GM21529 (cell line): ENCODE measurements around the gene DHRS11.

Experiments used
- ATAC-seq: cut with Tn5 transposase; IDR thresholded peaks from one replicate; pipeline ENCODE4 v1.9.1; 2021; ENCODE audit not compliant: unreplicated experiment

Gene DHRS11

DNA sequence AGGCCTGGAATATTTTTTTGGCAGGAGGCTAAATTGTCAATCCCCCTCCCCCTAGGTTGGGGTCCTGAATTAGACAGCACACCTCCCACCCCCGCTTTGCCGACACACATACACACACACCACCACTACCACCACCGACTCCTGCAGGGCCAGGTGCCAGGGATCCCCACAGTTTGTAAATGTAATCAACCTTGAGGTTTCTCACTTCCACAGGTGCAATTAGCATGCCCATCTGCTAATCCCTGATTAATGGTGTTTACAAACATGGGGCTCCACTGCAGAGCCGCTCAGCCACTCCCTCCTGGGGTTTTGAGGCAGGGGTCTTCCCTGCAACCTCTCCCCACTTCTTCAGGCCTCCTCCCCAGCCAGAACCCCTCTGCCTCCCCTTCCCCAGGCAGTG is 21.5 kb downstream of the DHRS11 start:
- no peak for ATAC-seq

DNA sequence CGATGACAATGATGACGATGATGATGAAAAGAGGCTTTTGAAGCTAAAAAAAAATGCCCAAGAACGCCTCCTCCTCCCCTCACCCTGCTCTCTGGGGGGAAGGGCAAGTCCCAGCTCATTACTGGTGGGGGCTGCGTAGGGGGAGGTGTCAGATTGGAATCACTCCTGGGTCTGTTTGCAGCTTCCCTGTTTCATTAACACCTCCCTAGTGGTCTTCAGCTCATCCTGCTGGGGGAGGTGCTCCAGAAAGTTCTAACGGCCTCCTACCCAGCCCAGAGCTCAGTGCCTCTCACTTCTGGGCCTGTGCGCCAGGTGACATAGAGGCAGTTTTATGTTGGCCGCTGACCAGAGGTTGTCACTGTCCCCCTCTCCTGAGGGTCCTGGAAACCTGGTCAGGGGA is 22.4 kb downstream of the DHRS11 start:
- ATAC-seq: no peak

DNA sequence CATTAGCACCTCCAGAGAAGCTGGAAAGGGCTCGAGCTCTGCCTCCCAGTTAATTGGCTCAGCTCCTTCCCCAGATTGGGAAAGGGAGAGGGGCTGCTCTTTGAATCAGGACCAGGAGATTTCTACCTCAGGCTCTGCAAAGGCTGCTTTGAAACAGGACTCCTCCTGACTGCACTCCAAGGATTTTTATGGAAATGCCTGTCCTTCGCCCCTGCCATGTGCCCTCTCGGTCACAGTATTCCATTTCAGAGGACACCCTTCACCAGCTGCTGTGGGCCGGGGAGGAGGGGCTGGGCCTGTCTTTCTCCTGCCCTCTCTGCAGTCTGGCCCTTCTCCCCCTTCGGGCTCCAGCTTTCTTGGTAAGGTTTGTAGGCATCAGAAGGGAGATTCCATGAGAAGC is 23.3 kb downstream of the DHRS11 start:
- no peak for ATAC-seq

DNA sequence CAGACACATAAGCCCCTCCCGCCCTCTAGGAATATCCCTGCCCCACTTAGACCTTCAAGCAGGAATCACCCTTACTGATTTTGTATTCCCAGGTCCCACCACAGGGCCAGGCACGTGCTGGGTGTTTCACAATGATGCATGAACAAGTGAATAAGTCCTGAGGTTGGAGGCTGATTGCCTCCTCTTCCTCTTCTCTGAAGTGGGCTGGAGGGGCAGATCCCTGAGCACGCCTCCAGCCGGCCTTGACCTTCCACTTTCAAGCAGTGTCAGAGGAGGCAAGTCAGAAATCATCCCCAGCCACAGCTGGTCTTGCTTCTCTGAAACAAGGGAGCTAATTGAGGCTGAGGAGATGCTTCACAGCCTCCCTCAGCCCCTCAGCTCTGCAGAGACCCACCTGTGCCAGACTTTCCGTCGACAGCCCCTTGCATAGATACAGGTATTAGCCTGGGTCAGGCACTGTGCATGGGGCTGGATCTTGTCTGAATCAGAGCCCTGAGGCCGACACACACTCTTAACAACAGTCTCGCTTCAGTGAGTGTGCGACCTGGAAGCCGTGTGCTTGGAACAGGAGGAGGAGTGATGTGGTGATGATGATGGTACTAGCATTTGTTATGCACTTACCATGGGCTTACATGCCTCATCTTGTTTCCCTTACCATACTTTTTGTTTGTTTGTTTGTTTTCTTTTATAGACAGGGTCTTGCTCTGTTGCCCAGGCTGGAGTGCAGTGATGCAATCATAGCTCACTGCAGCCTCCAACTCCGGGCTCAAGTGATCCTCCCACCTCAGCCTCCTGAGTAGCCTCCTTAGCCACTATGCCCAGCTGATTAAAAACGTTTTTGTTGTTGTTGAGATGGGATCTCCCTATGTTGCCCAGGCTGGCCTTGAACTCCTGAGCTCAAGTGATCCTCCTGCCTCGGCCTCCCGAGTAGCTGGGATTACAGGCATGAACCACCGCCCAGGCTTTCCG is 24.7 kb downstream of the DHRS11 start:
- ATAC-seq: no peak

DNA sequence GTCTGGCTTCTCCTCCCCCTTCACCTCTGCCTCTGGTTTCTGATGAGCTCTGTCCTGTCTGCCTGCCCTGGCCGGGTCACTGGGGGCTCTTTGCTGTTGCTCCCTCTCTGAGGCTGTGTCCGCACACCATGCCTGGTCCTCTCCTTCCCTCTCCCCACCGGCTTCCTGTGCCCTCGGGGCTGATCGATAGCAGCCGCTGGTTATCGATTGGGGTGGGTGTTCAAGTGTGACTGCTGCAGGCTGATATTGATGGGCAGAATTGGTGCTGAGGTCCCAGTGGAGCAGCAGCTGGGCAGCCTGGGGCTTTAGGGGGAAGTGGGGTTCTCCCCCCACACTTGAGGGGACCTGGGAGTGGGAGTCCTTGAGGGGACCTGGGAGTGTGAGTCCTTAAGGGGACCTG is 26.1 kb downstream of the DHRS11 start:
- ATAC-seq: no peak

DNA sequence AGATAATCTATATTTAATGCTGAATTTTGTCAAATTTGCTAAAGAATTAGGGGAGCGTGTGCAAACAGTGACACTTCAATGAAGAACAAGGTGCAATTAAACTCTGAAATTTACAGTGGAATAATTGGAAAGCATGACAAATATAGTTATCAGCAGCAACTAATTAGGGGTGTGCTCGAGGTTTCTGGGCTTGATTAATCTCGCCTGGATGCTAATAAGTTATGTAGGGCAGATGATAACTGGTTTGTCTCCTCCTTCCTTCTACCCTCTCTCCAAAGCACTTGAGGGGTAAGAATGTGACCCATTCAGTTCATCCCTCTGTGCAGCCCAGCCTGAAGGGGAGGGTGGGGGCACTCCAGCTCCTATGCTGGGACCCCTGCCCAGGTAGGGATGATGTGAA is 31.6 kb downstream of the DHRS11 start:
- no peak for ATAC-seq

DNA sequence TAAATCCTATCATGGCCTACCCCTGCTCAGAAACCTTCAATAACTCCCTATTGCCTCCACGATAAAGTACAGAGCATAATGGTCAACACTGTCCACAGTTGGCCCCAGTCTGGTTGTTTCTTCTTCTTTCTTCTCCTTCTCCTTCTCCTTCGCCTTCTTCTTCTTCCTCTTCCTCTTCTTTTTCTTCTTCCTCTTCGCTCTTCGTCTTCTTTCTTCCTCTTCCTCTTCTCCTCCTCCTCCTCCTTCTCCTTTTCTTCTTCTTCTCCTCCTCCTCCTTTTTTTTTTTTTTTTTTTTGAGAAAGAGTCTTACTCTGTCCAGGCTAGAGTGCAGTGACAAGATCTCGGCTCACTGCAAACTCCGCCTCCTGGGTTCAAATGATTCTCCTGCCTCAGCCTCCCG is 33.5 kb downstream of the DHRS11 start:
- ATAC-seq: no peak

DNA sequence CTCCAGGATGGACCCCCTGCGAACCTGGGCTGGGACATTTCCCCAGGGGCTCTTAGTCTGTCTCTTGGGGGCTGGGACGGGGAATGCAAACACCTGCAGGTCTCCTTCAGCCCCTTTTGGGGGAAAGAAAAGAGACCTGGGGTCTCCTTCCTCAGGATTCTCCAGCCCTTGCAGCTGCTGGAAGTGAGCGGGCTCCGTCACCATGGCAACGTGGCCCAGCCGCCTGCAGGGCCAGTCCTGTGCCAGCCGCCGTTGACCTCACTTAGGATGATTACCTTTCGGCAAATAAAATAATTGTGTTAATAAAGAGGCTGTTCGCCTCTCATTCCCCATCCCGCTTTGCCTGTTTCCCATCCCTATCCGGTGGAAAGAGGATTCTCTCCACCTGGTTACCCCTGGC is 35.4 kb downstream of the DHRS11 start:
- ATAC-seq: no peak

DNA sequence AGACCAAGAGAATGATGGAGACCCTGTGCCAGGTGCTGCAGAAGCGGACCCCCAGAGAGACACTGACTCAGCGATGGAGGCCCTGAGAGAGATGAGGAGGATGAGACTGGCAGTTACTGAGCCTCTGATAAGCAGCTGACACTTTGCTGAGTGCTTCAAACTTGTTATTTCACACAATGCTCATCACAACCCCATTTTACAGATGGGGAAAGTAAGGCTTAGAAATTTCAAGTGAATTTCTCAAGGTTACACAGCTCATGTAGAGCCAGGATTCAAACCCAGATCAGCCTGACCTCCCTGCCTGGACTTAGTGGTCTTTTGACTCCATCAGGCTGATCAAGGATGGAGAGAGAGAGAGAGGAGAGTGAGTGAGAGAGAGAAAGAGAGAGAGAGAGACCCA is 36.9 kb downstream of the DHRS11 start:
- no peak for ATAC-seq

DNA sequence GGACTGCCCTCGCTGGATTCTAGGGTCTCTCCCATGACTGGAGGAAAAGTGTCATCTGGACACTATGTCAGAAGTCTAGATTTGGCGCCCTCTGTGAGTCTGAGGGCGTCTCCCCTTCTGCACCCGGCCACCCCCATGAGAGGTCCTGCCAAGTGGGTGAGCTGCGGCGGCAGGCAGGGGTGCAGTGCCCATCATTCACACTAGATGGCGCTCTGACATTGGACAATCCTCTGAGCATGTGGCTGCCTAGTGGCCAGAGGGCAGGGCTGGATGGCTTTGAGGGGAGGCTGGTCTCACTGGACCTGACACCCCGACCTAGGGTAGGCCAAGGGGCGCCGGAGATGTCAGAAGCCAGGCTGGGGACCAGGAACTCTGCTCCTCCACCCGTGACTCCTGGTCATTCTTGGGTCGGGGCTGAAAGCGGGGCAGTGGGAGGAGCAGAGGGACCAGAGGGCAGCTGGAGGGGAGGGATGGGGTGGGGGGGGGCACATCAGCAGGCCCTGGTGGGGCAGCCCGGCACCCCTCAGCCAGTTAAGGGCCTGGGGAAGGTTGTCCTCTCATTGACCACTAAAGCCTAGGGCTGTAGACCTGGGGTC is 37.7 kb downstream of the DHRS11 start:
- ATAC-seq: peak; percentile 49

DNA sequence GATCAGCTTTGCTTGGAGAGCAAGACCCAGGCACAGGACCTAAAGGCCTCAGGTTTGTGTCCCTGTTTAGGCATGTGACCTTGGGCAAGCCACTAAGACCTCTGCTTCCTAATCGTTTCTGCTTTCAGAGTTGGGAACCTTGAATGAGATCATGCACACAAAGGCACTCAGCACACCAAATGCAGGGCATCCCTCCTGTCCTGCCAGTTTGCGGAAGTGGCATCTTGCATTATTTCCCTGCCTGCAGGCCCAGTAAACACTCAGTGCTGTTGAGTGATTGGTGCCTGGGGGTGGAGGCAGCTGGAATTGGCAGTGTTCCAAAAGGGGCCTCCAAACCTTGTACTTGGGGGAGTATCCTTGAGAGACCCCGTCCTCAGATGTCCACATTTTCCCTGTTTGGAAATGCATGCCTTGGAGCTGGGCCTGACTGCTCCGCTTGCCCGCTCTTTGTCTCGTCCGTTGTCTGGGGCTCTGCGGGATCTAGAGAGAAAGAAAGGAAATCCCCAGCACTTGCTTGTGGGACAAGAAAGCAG is 38.4 kb downstream of the DHRS11 start:
- no peak for ATAC-seq

DNA sequence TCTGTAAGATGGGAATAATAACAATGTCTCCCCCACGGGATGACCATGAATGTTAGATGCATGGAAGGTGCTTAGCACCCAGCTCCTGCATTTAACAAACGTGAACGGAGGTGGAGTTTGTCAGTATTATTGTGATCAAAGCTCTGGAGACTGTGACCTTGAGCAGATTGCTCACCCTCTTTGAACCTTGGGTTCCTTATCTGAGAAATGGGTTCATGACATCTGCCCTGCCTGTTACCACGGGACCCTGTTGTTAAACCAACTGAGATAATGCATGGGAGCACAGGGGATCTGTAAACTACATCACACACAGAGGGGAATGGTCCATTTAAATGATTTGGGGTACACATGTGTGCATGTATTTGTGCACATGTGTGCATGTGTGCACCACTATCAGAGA is 39.3 kb downstream of the DHRS11 start:
- no peak for ATAC-seq

DNA sequence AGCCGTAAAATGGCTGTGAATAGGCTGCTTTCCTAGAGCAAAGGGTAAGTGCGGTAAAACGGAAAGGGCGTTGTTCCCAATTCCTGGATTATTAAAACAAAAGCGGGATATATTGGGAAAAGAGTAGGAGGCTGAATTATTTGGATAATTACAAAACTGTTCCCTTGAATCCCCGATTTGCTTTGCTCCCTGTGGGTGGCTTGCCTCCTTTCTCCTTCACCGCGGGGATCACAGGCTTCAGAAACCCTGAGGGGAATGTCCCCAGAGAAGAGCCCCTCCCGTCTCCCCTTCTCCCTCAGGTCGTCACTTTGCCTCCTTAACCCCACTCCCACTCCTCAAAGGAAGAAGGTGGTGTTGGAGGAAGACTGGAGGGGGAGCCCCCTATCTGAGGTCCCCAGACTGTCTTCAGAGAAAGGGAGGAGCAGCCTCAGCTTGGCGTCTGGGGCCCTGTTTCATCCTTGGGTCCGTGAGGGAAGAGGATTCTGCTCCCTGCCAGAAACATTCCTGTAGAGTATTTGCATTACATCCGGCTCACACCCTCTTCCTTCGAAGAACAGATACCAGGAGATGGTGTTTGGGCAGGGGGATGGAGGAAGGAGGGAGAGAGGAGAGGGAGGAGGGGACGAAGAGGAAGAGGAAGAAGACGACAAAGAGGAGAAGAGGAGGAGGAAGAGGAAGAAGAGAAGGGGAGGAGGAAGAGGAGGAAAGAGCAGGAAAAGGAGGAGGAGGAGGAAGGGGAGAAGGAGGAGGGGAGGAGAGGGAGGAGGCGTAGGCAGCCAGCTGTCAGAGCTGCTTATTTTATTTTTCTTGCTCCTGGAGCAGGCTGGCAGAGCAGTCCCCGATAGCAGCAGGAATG is 41.5 kb downstream of the DHRS11 start:
- no peak for ATAC-seq

DNA sequence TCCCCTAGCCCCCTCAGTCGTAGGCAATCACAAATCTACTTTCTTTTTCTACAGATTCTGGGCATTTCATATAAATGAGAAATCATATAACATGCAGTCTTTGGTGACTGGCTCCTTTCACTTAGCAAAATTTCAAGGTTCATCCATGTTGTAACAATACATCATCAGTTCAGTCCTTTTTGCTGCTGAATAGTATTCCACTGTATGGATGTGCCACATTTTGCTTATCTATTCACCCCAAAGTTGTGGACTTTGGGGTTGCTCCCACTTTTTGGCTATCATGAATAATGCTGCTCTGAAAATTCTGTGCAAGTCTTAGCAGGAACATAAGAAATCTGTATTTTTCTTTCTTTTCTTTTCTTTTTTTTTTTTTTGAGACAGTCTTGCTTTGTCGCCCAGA is 48.7 kb downstream of the DHRS11 start:
- ATAC-seq: no peak

DNA sequence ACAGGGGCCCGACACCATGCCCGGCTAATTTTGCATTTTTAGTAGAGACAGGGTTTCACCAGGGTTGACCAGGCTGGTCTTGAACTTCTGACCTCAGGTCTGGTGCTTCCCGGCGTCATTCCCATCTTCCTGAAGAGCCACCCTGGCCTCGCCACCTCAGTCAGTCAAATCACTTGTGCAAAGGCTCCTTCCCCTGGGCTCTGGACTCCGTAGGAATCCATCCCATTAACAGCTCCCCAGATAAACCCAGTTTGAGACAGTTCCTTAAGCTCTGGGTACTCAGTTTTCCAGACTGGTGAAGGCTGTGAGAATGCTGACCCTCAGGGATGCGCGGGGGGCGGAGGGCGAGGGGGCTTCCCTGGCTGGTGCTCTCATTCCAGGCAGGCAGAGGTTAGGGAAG is 49.2 kb downstream of the DHRS11 start:
- no peak for ATAC-seq

DNA sequence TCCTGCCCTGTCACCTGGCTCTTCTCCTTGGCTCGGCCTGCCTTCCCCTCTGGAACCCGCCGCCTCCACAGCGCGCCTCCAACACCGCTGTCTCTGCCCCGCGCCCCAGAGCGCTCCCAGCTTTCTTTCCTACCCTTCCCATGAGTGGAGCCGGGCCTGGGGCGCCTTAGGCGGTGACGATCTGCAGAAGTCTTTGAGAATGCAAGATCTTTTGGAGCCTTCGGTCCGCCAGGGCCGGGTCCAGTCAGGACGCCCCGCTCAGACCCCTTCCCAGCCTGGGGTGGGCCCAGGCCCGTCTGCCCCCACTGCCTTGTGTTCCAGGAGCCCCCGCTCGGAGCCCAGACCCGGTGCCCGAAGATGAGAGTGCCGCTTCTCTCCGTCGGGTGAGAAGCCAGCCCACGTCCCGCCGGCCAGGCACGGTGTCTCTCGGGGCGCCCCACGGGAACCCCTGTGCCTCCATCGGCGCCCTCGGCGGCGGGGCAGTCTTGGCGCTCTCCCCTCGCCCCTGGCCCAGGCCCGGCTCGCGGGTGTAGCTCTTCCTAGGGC is 49.7 kb downstream of the DHRS11 start:
- ATAC-seq: no peak

DNA sequence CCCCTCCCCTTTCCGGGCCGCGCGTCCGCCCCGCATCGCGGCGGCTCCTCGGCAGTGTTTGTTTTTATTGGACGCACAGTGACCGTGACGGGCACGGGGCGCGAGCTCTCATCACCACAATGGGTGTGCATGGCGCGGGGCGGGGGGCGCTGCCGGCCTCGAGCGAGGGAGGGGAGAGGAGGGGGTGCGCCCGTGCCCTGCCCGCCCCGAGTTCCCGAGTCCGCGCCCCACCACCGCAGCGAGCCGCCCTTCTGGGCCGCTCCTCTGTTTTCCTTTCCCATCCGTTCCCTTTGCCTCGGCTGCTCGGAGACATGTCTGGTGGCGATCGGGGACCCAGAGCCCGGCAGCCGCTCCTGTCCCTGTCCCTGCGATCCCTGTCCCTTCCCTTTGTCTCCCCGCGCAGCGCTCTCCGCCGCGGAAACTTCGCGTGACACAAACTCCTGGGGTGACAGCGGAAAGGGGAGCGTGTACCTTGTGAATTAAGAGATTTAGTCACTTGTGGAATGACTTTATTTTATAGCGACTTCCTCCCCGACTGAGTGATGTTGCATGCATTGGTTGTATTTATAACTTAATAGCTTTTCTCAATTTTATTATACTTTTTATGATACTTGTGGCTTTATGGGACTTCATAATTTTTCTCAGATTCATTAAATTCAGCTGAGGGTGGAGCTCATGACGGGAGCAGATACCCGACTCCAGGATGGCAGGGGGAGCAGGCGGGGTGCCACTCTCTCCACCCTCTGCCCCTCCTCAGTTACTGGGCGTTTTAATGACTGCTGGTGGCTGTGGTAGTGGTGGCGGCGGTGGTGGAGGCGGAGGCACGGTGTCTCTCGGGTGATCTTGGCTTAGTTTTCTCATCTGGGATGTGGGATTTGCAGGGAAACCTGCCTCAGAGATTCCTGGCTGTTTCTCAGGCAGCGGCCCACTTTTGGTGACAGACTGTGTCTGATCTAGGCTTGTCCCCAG is 50.5 kb downstream of the DHRS11 start:
- no peak for ATAC-seq

DNA sequence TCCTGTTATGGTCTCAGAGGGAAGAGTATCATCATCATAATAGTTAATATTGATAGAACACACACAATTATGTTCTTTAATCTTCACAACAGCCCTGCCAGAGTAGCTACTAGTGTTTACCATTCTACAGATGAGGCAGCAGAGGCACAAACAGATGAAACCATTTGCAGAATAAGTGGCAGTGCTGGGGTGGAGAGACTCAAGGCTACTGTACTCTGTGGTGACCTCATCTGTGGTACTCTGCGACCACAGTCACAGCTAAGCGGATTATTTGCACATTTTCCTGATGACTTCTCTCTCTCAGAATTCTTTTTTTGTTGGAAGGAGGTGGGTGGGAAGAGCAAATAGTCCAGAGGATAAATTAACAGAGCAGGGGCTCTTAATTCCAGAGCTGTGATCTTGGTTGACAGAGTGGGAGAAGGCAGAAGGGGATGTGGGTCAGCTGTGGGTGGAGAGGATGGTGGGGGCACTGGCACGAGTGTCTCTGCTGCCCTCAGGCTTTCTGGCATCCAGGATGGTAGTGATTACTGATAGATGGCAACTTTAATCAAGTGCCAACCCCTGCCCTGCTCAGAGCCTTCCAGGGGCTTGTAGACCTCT is 51.5 kb downstream of the DHRS11 start:
- ATAC-seq: no peak

DNA sequence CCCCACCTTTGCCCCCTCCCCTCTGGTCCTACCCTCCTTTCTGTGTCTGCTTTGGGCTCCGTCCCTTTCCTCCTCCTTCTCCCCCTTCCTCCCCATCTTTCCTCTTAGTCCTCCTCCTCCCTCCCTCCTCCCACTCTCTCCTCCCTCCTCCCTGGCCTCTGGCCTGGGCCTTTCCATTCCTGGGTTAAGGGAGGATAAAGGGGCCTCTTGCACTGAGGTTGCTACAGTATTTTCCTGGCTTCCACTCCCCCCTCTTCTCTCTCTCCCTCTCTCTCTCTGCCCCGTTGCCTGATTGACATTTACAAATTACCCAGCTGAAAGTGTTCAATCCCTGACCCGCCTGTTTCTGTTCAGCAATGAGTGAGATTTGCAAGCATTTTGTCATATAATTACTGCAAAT is 53.7 kb downstream of the DHRS11 start:
- ATAC-seq: no peak

DNA sequence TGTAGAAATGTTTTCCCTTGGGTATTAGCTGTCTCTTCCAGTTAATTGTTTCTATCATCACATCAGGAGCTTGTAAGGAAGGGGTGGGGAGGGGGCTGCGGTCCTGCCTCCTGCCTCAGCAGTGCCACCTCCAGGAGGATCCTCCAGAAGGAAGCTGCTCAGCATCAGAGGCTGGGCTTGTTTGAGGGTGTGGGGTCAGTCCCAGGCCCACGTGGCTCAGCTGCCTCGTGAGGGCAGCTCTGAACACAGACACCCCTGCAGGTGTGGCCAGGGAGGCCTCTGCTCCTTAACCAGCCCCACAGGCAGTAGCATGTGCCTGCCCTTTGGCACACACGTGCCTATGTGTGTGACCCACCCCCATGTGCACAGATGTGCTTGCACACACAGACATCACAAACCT is 56.0 kb downstream of the DHRS11 start:
- no peak for ATAC-seq
